CD4-positive, alpha-beta T cell treated with Interleukin-12 subunit alpha and Interleukin-12 subunit beta, for 1 hour (primary cell): Measurements from ENCODE around the gene GNB5.

ENCODE experiments used
- DNase-seq: peaks from one replicate; pipeline ENCODE4 v3.0.0-alpha.2; 2020

Gene GNB5

DNA sequence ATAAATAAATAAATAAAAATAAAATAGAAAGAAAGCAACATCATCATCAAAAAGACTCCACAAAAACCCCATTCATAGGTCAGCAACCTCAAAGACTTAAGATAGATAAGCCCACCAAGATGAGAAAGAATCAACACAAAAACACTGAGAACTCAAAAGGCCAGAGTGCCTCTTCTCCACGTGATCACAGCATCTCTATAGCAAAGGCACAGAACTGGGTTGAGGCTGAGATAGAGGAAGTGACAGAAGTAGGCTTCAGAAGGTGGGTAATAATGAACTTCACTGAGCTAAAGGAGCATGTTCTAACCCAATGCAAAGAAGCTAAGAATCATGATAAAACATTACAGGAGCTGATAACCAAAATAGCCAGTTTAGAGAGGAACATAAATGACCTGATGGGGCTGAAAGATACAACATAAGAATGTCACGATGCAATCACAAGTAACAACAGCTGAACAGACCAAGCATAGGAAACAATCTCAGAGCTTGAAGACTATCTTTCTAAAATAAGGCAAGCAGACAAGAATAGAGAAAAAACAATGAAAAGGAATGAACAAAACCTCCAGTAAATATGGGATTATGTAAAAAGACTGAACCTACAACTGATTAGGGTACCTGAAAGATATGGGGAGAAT, 26.4 kb downstream of the GNB5 start:
- no peak for DNase-seq

- DNase-seq = peak; percentile 26
These were observed 27.6 kb downstream of the GNB5 start for GRCh38 chr15:52163321-52164190.

GRCh38 chr15:52162876-52163275, 28.3 kb downstream of the GNB5 start:
- DNase-seq = no peak

DNA sequence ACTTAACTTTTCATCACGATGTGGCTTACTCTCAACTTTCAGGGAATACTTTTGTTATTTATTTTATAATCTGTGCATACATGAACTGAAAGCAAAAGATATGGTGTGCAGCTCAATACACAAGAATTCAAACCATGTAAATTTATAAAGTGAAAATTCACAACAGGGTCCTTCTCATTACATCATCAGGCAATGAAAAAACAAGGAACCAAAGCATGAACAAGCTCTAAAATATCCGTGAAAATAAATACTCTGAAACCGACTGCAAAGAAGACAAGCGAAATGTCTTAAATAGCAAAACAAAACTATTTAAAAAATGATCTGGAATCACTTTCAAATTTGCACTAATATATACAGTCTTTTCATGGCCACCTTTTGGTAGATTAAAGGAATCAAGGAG, 28.9 kb downstream of the GNB5 start:
- no peak for DNase-seq

DNA sequence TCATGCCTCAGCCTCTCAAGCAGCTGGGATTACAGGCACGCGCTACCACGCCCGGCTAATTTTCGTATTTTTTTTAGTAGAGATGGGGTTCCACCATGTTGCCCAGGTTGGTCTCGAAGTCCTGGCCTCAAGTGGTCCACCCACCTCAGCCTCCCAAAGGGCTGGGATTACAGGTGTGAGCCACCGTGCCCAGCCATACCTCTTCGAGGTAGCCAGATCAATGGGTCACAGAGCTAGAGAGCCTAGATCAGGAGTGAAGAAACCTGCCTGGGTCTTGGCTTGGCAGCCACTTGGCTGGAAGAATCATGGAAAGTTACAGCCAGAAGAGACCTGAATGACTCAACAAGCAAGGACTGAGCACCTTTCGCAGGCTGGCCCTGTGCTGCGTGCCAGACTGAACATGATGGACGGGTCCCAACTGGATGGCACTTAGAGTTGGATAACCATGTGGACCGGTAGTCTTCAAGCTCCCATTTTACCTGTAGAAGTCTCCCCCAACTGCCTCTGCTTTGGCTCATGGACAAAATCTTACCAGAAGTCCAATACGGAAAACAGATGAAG, 29.7 kb downstream of the GNB5 start:
- no peak for DNase-seq

- no peak for DNase-seq
These were observed 31.5 kb downstream of the GNB5 start for GRCh38 chr15:52159645-52160044.

DNA sequence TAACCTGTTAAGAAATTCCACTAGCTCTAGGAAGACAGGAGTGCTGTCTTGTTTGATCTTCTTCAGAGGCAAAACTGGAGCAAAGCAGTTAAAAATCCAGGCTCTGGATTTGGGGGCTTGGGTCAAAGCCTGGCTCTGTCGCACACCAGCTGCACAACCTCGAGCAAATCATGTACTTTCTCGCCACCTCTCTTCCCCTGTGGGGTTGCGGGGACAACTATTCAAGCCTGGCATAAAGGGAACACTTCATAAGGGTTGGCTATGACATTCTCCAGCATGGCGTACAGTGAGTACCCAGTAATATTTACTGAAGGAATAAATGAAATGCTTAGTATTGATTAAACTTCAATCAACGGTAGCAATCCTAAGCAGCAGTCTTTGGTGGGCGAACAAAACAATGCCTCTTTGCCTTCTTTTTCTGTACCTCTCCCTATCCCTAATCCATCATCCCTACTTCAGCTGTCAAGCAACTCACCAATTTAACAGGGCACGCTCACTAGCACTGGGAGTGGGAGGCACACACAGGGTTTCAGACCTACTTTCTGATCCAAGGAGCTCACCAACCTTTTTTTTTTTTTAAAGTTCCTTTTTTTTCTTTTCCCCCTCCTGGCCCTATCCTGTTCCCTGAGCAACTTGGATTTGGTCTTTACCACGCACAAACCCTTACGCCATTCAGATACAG, 33.0 kb downstream of the GNB5 start:
- DNase-seq = no peak

GRCh38 chr15:52155878-52156277, 35.3 kb downstream of the GNB5 start:
- DNase-seq = no peak

DNA sequence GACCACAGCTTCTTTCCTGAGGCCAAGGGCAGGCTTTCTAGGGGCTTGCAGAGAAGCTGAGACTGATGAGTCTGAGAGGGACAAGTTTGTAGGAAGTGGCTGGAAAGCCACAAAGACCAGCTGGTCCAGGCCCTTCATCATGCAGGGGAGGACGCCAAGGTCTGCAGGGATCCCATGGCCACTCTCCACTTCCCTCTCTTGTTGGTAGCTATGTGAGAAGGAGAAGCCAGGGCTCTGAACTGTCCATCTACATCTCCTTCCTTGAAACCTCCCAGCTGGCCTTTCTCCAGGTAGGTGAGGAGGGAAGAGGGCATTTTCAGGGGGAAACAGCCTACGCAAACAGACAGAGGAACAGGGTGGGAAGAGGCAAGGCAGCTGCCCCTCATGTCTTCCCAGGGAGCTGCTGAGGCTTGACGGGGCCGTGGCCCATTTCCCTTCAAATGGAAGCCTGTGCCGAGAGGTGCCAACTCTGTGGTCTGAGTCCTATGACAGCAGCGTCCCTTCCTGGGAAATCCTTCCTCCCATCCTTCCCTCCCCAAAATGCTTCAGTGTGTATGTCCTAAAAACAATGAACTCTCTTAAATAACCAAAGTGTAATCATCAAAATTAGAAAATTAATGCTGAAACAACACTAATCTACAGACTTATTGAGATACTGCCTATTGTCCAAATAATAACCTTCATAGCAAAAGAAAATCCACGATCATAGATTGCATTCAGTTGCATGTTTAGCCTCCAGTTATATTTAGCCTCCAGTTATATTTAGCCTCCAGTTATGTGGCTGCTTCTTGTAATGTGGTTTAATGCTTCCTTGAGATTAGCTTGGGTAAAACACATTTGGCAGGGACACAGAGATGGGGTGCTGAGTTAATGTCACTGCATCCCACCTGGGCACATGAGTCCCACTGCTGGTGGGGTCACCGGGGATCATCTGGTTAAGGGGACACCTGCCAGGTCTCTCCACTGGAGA, 36.0 kb downstream of the GNB5 start:
- no peak for DNase-seq

DNA sequence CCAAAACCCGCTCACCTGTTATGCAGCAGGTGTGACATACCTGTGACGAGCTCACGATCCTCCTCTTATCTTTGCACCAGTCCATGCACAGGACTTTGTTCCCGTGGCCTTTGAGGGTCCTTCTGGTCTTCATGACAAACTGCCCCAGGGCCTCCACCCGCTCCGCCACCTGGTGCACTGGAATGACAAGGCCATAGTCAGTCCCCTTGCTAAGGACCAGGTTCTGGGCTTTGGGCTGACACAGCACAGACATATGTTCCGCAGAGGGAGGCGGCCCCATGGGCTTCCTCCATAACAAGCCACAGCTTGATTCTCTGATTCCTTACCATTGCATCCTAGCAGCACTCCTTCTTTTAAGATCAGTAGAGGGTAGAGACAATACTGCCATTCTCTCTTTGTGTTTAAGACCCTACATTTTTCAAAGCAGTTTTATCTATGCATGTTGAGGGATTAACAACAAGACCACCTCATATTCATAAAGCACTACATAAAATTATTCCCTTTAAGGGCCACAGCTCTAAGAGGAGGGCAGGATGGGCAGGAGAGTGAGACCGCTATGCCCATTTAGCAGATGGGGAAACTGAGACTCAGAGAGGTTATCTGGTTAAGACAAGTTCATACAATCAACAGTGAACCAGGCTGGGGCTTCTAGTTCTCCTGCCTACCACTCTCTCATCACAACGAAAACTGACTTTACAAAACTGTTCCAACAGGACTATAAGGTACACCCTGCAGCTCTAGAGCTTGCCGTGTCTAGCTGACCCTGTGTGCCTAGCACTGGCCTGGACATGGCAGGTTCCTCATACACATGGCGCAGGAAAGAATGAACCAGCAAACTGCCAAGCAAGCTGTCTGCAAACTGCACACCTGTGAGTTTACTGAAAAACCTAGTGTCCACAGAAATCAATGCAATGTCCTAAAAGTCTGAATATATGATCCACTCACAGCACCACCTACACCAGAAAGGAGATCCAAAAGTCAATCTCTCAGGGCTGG, 37.0 kb downstream of the GNB5 start:
- no peak for DNase-seq

DNA sequence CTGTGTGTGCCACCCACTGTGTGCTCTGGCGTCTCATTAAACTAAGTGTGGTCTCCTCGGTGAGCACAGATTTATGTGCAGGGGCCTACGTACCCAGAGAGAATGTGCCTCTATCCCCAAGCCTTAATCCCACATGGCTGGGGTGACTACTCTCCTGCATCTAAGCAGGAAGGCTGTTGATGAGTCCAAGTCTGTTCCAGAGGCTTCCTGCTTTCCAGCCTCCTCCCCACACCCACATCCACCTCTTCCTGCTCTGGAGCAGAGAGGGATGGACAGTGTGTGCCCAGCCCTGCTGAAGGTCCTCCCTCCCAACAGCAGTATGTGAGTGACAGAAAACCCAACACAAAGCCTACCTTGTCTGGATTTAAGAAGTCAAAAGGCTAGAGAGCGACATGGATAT, 39.8 kb downstream of the GNB5 start:
- no peak for DNase-seq

DNA sequence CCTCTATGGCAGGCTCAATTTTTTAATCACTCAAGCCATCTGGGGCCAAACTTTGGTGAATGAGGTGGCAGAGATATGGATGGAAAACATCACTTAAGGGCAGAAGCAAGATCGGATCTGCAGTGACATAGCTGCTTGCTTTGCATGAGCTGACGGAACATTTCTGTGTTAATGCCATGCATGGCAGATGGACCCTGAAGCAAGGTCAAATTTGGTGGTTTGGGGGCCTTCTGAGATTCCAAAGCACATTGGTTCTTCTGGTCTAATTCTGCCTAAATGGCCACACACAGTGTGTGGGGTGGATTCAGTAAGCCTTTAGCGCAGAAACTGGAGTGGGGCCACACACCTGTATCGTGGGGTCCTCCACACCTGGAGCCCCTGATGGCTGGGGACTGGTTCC, 40.3 kb downstream of the GNB5 start:
- no peak for DNase-seq

- DNase-seq = no peak
These were observed 41.0 kb downstream of the GNB5 start for GRCh38 chr15:52150043-52150825.

DNA sequence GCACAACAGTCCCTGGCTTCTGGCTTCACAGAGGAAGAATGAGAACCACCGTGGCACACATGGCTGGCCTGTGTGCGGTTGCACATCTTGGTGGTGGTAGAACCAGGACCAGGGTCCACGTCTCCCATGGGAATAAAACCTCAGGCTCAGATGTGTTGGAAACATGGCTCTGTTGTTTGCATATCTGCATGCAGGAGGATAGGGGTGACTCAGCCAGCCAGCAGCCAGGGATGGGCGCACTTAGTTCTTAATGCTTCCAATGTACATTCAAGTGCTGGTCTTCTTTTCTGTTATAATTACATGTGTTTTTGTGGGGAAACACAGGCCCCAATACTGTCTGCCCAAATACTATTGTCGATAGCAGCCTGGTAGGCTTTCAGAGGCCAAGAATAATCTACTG, 42.8 kb downstream of the GNB5 start:
- no peak for DNase-seq

DNA sequence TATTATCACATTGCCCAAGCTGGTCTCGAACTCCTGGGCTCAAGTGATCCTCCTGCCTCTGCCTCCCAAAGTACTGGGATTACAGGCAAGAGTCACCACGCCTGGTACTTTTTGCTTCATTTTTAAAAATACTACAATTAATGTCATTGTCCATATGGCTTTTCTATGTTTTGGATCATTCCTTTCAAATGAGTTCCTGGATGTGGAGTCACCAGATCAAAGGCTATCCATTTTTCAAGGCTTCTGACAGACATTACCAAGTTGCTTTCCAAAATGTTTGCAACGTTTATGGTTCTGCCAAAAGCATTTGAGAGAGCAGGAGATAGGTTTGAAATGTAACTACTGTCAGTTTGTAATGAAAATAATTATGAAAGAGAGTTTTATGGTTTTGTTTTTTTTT, 44.4 kb downstream of the GNB5 start:
- DNase-seq = no peak

DNA sequence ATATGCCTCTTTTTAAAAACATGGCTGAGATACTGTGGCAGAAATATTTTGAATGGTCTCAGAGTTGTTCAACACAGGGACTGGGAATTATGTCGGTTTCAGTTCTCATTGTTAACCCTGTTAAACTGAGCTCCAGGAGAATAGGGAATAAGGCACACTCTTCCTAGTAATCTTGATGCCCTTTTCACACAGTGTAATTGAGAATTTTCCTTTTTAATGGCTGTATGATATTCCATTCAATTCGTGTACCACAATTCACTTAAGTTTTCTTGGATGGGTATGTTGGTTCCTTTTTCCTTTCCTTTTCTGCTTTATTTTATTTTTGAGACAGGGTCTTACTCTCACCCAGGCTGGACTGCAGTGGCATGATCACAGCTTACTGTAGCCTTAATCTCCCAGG, 44.9 kb downstream of the GNB5 start:
- no peak for DNase-seq

DNA sequence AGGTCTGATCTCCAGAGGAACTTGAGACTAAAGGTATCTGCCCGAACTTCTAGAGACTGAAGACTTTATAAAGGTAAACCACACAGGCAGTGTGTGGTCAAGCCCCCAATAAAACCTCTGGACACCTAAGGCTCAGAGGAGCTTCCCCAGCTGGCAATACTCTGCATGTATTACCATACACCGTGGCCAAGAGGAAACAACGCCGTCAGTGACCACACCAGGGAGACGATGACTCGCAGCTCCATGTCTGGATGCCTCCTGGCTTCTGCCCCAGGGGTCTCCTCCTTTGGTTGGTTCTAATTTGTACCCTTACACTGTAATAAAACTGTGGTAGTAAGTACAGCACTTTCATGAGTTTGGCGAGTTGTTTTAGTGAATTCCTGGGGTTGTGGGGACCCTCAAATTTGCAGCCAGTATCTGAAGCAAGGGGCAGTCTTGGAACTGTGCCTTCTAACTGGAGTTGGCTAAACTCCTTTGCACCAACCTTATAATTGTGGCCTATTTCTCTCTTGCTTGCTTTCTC, 46.5 kb downstream of the GNB5 start:
- no peak for DNase-seq

DNA sequence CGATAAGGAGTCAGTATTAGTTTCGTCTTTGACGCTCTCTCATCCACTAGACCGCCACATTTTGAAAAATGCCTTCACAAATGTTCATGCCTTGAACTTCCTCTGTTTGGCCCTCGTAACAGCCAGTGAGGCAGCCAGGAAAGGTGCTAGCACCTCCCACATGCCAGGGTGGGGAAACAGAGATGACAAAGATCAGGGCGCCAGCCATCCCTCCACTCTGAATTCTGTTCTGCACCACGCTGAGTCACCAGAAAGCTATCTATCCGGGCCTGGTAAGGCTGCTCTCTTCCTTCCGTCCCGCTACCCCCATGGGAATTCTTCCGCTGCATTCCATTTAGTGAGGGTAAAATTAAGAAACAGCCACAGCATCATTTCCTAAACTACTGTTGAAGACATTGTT, 47.3 kb downstream of the GNB5 start:
- DNase-seq = no peak

GRCh38 chr15:52140646-52141045, 50.5 kb downstream of the GNB5 start:
- no peak for DNase-seq
